WTC11 (cell line): ENCODE measurements around the gene NCOA1. TPM values are rescaled to one million over a fixed set of nuclear protein-coding genes. Genes with fewer than 3 reads are reported as not detected.
"Not testable (repeated sequence)": the region's sequence is repeated elsewhere in the genome, so short reads cannot be mapped to it uniquely, and the experiment has no call there.

Experiments
- ATAC-seq: fragments of 200-7000 bp; cut with Tn5 transposase; 2 replicates; pipeline ENCODE4 v1.10.0; 2021; ENCODE audit warnings: mild to moderate bottlenecking, moderate library complexity
- CTCF ChIA-PET: fragments of 300-600 bp; sonication (Branson Sonifier 250); formaldehyde crosslinking; loops from one replicate; lab custom pipeline; 2021; ENCODE audit warnings: antibody characterized with exemption; lab: Charles Lee
- POLR2A ChIA-PET: fragments of 350-600 bp; sonication (Branson Sonifier 250); formaldehyde crosslinking; loops from one replicate; lab custom pipeline; 2021; ENCODE audit warnings: antibody characterized with exemption; lab: Charles Lee
- DNase-seq: peaks from one replicate; pipeline ENCODE4 v3.0.0; 2021; ENCODE audit warnings: low spot score
- H3K27ac Mint-ChIP-seq: 2 replicates; pipeline ENCODE4 v1.8.0; 2021; ENCODE audit warnings: mixed read lengths
- H3K27me3 Mint-ChIP-seq: 2 replicates; pipeline ENCODE4 v1.8.0; 2021; ENCODE audit warnings: low read depth, mild to moderate bottlenecking, moderate library complexity, mixed read lengths
- H3K36me3 Mint-ChIP-seq: 2 replicates; pipeline ENCODE4 v1.8.0; 2021; ENCODE audit warnings: mixed read lengths
- H3K4me1 Mint-ChIP-seq: 2 replicates; pipeline ENCODE4 v1.8.0; 2022; ENCODE audit warnings: mixed read lengths
- H3K4me3 Mint-ChIP-seq: 2 replicates; pipeline ENCODE4 v1.8.0; 2021; ENCODE audit warnings: mild to moderate bottlenecking, moderate library complexity, mixed read lengths
- H3K9me3 Mint-ChIP-seq: 2 replicates; pipeline ENCODE4 v1.8.0; 2021; ENCODE audit warnings: mixed read lengths
- CBFB ChIP-seq: sonication (generic); formaldehyde crosslinking; IDR thresholded peaks from 2 replicates; pipeline ENCODE4 v1.8.1; 2022; ENCODE audit warnings: mild to moderate bottlenecking, low read depth, missing genetic modification reagents
- CREM ChIP-seq: sonication (generic); formaldehyde crosslinking; IDR thresholded peaks from 2 replicates; pipeline ENCODE4 v1.8.1; 2022; ENCODE audit warnings: mild to moderate bottlenecking, missing genetic modification reagents, moderate library complexity
- FOXJ3 ChIP-seq: sonication (generic); formaldehyde crosslinking; IDR thresholded peaks from 2 replicates; pipeline ENCODE4 v1.9.0; 2021; ENCODE audit warnings: missing genetic modification reagents, mild to moderate bottlenecking, borderline replicate concordance
- SOX15 ChIP-seq: fragments of 250-450 bp; sonication (Bioruptor Pico); IDR thresholded peaks from 2 replicates; pipeline ENCODE4 v1.9.0; 2021; ENCODE audit warnings: mild to moderate bottlenecking
- SP1 ChIP-seq: sonication (generic); formaldehyde crosslinking; conservative IDR thresholded peaks from 2 replicates; pipeline ENCODE4 v1.8.1; 2022; ENCODE audit warnings: missing genetic modification reagents
- TEAD1 ChIP-seq: sonication (generic); formaldehyde crosslinking; IDR thresholded peaks from 2 replicates; pipeline ENCODE4 v1.8.0; 2022; ENCODE audit warnings: mild to moderate bottlenecking, missing genetic modification reagents
- ZNF138 ChIP-seq: sonication (generic); formaldehyde crosslinking; conservative IDR thresholded peaks from 2 replicates; pipeline ENCODE4 v1.8.1; 2022; ENCODE audit warnings: mild to moderate bottlenecking, moderate library complexity, missing genetic modification reagents
- ZNF232 ChIP-seq: sonication (generic); formaldehyde crosslinking; IDR thresholded peaks from 2 replicates; pipeline ENCODE4 v1.8.0; 2022; ENCODE audit warnings: mild to moderate bottlenecking, missing genetic modification reagents
- total RNA-seq: library from RNA; stranded (reverse); gene quantifications from 3 replicates; pipeline ENCODE4 v1.2.3, GENCODE V29; 2021
- TF ChIP-seq, protein P1 (sequence below): sonication (generic); formaldehyde crosslinking; IDR thresholded peaks from 2 replicates; pipeline ENCODE4 v1.8.1; 2023; ENCODE audit warnings: mild to moderate bottlenecking, missing genetic modification reagents
- TF ChIP-seq, protein P2 (sequence below): sonication (generic); formaldehyde crosslinking; IDR thresholded peaks from 2 replicates; pipeline ENCODE4 v1.8.1; 2022; ENCODE audit warnings: low read depth, mild to moderate bottlenecking, moderate library complexity, missing genetic modification reagents, borderline replicate concordance
- TF ChIP-seq, protein P3 (sequence below): sonication (generic); formaldehyde crosslinking; IDR thresholded peaks from 2 replicates; pipeline ENCODE4 v1.8.1; 2023; ENCODE audit warnings: mild to moderate bottlenecking, missing genetic modification reagents
- TF ChIP-seq, protein P4 (sequence below): sonication (generic); formaldehyde crosslinking; IDR thresholded peaks from 2 replicates; pipeline ENCODE4 v1.8.1; 2023; ENCODE audit warnings: mild to moderate bottlenecking, missing genetic modification reagents, moderate library complexity
- TF ChIP-seq, protein P5 (sequence below): fragments of 250-450 bp; sonication (Bioruptor Pico); conservative IDR thresholded peaks from 2 replicates; pipeline ENCODE4 v1.9.0; 2021; ENCODE audit warnings: mild to moderate bottlenecking

The NCOA1 gene
- total RNA-seq, 1 experiment from 2014 or later = 16.9 TPM

DNA sequence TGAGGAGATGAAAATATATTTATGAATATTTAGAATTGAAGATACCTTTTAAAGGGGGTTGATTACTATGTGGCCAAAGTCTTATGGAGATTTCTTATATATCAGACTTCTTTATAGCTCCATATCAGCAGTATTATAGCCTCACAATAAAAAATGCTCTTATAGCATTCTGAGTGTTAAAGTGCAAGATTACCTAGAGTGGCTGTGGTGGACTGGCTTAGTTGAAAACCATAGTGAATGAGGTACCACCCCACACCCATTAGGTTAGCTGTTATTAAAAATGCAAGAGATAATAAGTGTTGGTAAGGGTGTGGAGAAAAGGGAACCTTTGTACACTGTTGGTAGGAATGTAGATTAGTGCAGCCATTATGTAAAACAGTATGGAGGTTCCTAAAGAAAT is 39.7 kb downstream of the NCOA1 start (continued):
- TF ChIP-seq, protein P1, sequence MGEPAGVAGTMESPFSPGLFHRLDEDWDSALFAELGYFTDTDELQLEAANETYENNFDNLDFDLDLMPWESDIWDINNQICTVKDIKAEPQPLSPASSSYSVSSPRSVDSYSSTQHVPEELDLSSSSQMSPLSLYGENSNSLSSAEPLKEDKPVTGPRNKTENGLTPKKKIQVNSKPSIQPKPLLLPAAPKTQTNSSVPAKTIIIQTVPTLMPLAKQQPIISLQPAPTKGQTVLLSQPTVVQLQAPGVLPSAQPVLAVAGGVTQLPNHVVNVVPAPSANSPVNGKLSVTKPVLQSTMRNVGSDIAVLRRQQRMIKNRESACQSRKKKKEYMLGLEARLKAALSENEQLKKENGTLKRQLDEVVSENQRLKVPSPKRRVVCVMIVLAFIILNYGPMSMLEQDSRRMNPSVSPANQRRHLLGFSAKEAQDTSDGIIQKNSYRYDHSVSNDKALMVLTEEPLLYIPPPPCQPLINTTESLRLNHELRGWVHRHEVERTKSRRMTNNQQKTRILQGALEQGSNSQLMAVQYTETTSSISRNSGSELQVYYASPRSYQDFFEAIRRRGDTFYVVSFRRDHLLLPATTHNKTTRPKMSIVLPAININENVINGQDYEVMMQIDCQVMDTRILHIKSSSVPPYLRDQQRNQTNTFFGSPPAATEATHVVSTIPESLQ (CRISPR knock-in tag) = no peak

DNA sequence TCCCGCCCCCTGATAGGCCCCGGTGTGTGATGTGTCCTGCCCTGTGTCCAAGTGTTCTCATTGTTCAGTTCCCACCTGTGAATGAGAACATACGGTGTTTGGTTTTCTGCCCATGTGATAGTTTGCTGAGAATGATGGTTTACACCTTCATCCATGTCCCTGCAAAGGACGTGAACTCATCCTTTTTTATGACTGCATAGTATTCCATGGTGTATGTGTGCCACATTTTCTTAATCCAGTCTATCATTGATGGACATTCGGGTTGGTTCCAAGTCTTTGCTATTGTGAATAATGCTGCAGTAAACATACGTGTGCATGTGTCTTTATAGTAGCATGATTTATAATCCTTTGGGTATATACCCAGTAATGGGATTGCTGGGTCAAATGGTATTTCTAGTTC is 40.6 kb downstream of the NCOA1 start:
- H3K27ac Mint-ChIP-seq, H3K4me3 Mint-ChIP-seq, POLR2A ChIA-PET, CTCF ChIA-PET, DNase-seq, ATAC-seq, H3K27me3 Mint-ChIP-seq, H3K4me1 Mint-ChIP-seq: not testable (repeated sequence)
- Mint-ChIP-seq H3K9me3 (peaks cover 42% of the 10 kb centered on the region), H3K36me3 (peaks cover 20% of the 10 kb centered on the region)

DNA sequence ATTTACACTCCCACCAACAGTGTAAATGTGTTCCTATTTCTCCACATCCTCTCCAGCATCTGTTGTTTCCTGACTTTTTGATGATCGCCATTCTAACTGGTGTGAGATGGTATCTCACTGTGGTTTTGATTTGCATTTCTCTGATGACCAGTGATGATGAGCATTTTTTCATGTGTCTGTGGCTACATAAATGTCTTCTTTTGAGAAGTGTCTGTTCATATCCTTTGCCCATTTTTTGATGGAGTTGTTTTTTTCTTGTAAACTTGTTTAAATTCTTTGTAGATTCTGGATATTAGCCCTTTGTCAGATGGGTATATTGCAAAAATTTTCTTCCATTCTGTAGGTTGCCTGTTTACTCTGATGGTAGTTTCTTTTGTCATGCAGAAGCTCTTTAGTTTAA is 41.0 kb downstream of the NCOA1 start:
- ATAC-seq, H3K27me3 Mint-ChIP-seq, H3K27ac Mint-ChIP-seq, H3K4me3 Mint-ChIP-seq, POLR2A ChIA-PET, CTCF ChIA-PET, DNase-seq, H3K4me1 Mint-ChIP-seq: not testable (repeated sequence)
- H3K9me3 Mint-ChIP-seq = peaks cover 42% of the 10 kb centered on the region
- peaks cover 20% of the 10 kb centered on the region for H3K36me3 Mint-ChIP-seq

DNA sequence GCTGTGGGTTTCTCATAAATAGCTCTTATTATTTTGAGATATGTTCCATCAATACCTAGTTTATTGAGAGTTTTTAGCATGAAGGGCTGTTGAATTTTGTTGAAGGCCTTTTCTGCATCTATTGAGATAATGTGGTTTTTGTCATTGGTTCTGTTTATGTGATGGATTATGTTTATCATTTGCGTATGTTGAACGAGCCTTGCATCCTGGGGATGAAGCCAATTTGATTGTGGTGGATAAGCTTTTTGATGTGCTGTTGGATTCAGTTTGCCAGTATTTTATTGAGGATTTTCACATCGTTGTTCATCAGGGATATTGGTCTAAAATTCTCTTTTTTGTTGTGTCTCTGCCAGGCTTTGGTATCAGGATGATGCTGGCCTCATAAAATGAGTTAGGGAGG is 42.5 kb downstream of the NCOA1 start:
- Mint-ChIP-seq H3K9me3 (peaks cover 38% of the 10 kb centered on the region), H3K36me3 (peaks cover 16% of the 10 kb centered on the region)
- POLR2A ChIA-PET, DNase-seq, H3K27me3 Mint-ChIP-seq, H3K4me3 Mint-ChIP-seq, H3K4me1 Mint-ChIP-seq, ATAC-seq, CTCF ChIA-PET, H3K27ac Mint-ChIP-seq: not testable (repeated sequence)

DNA sequence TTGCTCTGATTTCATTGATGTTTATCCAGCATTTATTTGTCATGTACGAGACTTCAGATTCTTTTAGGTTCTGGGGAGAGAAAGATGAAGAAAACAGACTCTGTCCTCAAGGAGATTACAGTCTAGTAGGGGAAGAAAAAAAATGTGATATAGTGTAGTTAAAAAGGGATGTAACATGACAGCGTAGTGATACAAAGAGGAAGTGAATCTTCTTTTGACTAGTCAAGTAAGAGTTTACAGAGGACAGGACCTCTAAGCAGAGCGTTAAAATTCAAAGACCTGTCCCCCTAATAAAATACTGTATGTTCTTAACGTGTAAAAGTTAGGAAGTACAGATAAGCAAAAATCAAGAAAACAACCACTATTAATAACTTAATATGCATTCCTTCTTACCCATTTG is 47.7 kb downstream of the NCOA1 start:
- TF ChIP-seq, protein P2, sequence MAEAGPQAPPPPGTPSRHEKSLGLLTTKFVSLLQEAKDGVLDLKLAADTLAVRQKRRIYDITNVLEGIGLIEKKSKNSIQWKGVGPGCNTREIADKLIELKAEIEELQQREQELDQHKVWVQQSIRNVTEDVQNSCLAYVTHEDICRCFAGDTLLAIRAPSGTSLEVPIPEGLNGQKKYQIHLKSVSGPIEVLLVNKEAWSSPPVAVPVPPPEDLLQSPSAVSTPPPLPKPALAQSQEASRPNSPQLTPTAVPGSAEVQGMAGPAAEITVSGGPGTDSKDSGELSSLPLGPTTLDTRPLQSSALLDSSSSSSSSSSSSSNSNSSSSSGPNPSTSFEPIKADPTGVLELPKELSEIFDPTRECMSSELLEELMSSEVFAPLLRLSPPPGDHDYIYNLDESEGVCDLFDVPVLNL (CRISPR knock-in tag) = no peak
- no peak for TF ChIP-seq TEAD1 (CRISPR knock-in tag)
- no peak for TF ChIP-seq SP1 (CRISPR knock-in tag)
- TF ChIP-seq ZNF232 (CRISPR knock-in tag) = no peak
- no peak for TF ChIP-seq CBFB (CRISPR knock-in tag)
- TF ChIP-seq FOXJ3 (CRISPR knock-in tag) = no peak
- POLR2A ChIA-PET = no interaction called here

DNA sequence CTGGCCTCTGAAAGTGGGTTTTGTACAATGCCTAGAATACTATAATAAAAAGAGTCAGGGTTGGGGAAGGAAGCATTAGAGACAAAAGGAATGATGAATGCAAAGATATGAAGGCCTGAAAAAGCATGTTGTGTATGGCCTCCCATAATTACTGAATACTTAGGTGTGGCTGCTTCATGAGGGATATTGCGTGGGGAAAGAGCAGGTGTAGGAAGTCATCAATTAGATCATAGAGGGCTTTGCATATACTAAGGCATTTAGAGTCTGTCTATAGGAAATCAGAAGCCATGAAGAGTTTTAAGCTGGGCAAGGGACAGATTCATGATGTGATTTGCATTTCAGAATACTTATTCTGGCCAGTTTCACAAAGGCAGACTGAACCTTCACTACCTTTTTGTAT is 48.2 kb downstream of the NCOA1 start:
- POLR2A ChIA-PET = no interaction called here

More for the DNA sequence above, 47.7 kb downstream of the NCOA1 start:
- Mint-ChIP-seq H3K27ac (no peak overlapping the region), H3K4me3 (no peak overlapping the region), H3K36me3 (peaks cover 7% of the 10 kb centered on the region), H3K9me3 (peaks cover 33% of the 10 kb centered on the region), H3K27me3 (no peaks in the 10 kb centered on the region), H3K4me1 (no peaks in the 10 kb centered on the region)
- CTCF ChIA-PET = no interaction called here
- ATAC-seq (no peak), DNase-seq (no peak)

More for the DNA sequence above, 48.2 kb downstream of the NCOA1 start:
- peaks cover 38% of the 10 kb centered on the region for H3K9me3 Mint-ChIP-seq
- ATAC-seq = no peak
- no peak overlapping the region for H3K4me3 Mint-ChIP-seq
- CTCF ChIA-PET = no interaction called here
- H3K36me3 Mint-ChIP-seq = peaks cover 12% of the 10 kb centered on the region
- no peaks in the 10 kb centered on the region for H3K4me1 Mint-ChIP-seq
- TF ChIP-seq, protein P3, sequence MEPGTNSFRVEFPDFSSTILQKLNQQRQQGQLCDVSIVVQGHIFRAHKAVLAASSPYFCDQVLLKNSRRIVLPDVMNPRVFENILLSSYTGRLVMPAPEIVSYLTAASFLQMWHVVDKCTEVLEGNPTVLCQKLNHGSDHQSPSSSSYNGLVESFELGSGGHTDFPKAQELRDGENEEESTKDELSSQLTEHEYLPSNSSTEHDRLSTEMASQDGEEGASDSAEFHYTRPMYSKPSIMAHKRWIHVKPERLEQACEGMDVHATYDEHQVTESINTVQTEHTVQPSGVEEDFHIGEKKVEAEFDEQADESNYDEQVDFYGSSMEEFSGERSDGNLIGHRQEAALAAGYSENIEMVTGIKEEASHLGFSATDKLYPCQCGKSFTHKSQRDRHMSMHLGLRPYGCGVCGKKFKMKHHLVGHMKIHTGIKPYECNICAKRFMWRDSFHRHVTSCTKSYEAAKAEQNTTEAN (CRISPR knock-in tag) = no peak
- TF ChIP-seq, protein P4, sequence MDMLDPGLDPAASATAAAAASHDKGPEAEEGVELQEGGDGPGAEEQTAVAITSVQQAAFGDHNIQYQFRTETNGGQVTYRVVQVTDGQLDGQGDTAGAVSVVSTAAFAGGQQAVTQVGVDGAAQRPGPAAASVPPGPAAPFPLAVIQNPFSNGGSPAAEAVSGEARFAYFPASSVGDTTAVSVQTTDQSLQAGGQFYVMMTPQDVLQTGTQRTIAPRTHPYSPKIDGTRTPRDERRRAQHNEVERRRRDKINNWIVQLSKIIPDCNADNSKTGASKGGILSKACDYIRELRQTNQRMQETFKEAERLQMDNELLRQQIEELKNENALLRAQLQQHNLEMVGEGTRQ (CRISPR knock-in tag) = no peak
- TF ChIP-seq ZNF138 (no peak), CREM (CRISPR knock-in tag) (no peak), SOX15 (CRISPR knock-in tag) (no peak)
- TF ChIP-seq, protein P5, sequence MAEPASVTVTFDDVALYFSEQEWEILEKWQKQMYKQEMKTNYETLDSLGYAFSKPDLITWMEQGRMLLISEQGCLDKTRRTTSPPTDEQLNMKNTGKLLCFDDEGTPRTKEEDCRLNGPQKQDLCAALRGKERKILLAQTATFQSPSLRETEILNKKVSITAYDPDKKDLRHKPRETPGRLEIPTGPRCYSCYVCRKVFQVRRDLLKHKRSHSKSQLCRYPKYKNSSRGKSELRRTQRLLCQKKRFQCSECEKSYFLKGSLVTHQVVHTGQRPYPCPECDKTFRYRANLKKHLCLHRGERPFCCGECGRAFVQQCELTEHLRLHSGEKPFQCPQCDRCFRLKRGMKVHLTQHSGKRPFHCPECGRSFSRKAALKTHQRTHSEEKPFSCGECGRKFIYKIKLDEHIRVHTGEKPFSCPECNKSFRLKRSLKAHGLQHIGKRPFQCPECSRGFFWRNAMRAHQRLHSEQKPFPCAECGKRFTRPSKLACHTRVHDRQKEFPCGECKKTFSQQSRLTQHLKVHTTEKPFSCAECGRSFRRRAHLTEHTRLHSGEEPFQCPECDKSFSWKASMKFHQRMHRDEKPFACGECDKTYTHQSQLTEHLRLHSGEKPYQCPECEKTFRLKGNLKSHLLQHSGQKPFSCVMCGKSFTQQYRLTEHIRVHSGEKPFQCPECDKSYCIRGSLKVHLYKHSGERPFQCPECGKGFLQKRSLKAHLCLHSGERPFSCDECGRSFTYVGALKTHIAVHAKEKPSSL = no peak
- TF ChIP-seq, all 79 proteins: peak for 0
- no peak for DNase-seq
- Mint-ChIP-seq H3K27ac (no peak overlapping the region), H3K27me3 (no peaks in the 10 kb centered on the region; the same call in 1 of the 2 replicates)
